Measurements from ENCODE around the gene FADS2. TPM values are rescaled to one million over a fixed set of nuclear protein-coding genes. Genes with fewer than 3 reads are reported as not detected.

The FADS2 gene
- total RNA-seq, 6 experiments from 2014 or later: 56.0 to 105 (median 81.1) TPM

DNA sequence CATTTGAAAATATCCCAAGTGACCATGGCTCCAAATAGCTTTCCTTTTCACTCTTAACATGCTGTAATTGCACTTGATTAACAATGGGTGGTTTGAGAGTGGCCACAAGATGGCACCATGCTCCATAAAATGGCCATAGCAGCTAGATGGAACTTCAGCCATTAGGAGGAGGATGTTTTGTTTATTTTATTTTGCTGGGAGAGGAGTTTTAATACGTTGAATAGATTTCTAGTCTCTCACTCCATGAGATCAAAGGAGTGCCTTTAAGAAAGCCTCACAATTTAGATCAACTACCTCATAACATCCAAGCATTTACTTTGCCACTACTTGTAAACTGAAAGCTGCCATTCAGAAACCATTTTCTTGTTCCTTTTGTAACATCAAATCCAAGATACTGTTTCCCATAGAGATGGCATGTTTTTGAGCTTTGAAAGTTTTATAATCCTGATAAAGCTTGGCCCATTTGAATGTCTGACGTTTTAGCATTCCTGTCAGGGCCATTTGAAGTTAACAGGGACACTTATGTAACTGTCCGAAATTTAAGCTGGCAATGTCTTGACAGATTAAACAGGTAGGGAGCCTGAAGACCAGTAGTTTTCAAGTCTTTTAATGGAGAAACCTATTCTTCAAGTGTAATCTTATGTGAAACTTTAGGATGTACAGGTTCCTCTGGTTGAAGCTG lies 30.7 kb upstream of the FADS2 start:
- Mint-ChIP-seq H3K36me3 (ENCODE audit: low read depth) (peaks cover 5% of the 10 kb centered on the region), H3K27ac (peak overlapping the region; percentile 81), H3K27me3 (ENCODE audit: insufficient read depth) (no peaks in the 10 kb centered on the region), H3K9me3 (no peaks in the 10 kb centered on the region), H3K4me1 (ENCODE audit: low read depth) (peaks cover 45% of the 10 kb centered on the region), H3K4me3 (peak overlapping the region; percentile 43; the same call in 1 of the 2 replicates)
- peak; percentile 77 for DNase-seq
- TF ChIP-seq, protein P1, sequence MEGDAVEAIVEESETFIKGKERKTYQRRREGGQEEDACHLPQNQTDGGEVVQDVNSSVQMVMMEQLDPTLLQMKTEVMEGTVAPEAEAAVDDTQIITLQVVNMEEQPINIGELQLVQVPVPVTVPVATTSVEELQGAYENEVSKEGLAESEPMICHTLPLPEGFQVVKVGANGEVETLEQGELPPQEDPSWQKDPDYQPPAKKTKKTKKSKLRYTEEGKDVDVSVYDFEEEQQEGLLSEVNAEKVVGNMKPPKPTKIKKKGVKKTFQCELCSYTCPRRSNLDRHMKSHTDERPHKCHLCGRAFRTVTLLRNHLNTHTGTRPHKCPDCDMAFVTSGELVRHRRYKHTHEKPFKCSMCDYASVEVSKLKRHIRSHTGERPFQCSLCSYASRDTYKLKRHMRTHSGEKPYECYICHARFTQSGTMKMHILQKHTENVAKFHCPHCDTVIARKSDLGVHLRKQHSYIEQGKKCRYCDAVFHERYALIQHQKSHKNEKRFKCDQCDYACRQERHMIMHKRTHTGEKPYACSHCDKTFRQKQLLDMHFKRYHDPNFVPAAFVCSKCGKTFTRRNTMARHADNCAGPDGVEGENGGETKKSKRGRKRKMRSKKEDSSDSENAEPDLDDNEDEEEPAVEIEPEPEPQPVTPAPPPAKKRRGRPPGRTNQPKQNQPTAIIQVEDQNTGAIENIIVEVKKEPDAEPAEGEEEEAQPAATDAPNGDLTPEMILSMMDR (IDR thresholded peaks at IDR 0.05): peak; percentile 93

DNA sequence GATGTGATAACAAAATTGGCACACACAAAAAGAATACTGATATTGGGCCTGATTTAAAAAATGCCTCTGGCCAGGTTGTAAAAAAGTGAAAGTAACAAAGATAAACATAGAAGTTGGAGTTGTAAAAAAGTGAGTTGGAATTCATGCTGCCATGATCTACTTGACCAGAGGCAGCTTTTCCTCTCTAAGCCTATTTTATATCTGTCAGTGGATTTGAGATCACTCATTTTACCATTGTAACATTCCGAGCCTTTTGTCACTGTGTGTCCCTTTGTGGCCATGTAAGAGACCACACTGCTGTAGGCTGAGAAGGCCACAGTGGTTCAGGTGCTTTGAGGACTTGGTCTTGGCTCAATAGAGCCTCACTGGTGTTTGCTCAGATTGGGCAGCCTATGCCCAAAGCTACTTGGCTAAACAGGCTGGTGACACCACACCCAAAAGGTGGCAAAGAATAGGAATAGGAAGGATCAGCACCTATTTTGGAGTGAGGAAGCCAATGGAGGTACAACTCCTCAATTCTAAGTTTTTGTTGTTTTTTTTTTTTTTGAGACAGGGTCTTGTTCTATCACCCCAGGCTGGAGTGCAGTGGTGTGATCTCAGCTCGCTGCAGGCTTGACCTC lies 28.3 kb upstream of the FADS2 start:
- TF ChIP-seq, protein P1 (IDR thresholded peaks at IDR 0.05): no peak
- no peaks in the 10 kb centered on the region for H3K9me3 Mint-ChIP-seq
- H3K4me3 Mint-ChIP-seq: no peak overlapping the region
- H3K27ac Mint-ChIP-seq: no peak overlapping the region
- H3K27me3 Mint-ChIP-seq (ENCODE audit: insufficient read depth): no peaks in the 10 kb centered on the region
- DNase-seq: no peak
- peaks cover 31% of the 10 kb centered on the region for H3K4me1 Mint-ChIP-seq (ENCODE audit: low read depth)
- H3K36me3 Mint-ChIP-seq (ENCODE audit: low read depth): peaks cover 5% of the 10 kb centered on the region

DNA sequence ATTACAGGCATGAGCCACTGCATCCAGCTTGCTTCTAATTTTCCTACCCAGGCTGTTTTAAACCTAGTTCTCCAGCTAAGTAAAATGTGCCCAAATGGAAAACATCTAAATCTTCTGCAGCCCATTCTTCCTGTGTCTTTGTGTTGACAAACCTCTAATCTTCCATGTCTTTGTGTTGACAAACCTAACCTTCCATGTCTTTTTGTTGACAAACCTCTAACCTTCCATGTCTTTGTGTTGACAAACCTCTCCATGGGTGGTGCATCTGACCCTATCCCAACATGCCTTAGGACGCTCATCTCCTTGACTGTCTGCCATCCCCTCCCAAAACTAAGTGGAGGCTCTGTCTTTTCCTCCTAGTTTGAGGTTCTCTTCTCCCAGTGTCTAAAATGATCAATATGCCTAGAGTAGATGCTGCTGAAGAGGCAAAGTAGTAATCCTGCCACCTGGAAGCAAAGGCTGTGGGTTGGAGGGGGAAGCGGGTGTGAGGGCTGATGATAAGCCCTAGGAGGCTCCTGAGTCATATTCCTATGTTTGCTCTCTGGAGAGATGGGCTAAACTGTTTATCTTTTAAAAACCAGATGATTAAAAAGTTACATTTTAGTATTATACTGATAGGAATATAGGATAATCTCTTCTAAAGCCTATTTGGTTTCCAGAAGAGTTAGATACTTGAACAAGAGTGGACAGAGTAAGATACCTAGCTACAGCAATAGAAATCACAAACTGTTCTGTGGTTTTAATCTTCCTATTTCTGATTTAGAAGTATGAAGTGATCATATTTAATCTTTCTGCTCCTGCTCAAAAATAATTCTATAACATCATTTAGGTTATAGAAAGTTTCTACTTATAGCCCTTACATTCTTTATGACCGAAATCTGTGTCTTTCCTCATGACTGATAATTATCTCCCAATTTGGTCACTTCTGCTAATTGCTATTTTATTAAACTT lies 27.5 kb upstream of the FADS2 start:
- Mint-ChIP-seq H3K4me3 (no peak overlapping the region), H3K27me3 (ENCODE audit: insufficient read depth) (peaks cover 2% of the 10 kb centered on the region; the same call in 1 of the 2 replicates), H3K9me3 (no peaks in the 10 kb centered on the region), H3K27ac (peak overlapping the region; percentile 30; the same call in 1 of the 2 replicates), H3K36me3 (ENCODE audit: low read depth) (peaks cover 5% of the 10 kb centered on the region), H3K4me1 (ENCODE audit: low read depth) (peaks cover 25% of the 10 kb centered on the region)
- TF ChIP-seq, protein P1 (IDR thresholded peaks at IDR 0.05): no peak
- no peak for DNase-seq

DNA sequence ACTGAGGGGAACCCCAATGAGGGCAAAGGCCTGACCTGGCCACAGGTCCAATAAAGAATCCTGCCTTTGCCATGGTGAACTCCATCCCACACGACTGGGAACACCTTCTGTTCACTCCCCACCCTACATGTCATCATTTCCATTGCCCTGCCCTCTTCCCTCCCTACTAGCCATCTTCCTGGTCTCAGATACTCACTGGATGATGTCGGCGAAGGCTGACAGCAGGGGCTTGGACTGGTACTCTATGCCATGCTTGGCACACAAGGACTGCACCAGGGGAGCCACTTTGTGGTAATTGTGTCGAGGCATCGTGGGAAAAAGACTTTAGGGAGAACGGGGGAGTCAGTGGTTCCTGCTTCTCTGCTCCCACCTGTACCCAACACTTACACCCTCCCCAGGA lies 25.5 kb upstream of the FADS2 start:
- Mint-ChIP-seq H3K4me1 (ENCODE audit: low read depth) (peaks cover 10% of the 10 kb centered on the region), H3K27ac (no peak overlapping the region), H3K9me3 (no peaks in the 10 kb centered on the region), H3K27me3 (ENCODE audit: insufficient read depth) (peaks cover 2% of the 10 kb centered on the region), H3K36me3 (ENCODE audit: low read depth) (peaks cover 5% of the 10 kb centered on the region), H3K4me3 (no peak overlapping the region)
- TF ChIP-seq, protein P1 (IDR thresholded peaks at IDR 0.05): no peak
- no peak for DNase-seq

DNA sequence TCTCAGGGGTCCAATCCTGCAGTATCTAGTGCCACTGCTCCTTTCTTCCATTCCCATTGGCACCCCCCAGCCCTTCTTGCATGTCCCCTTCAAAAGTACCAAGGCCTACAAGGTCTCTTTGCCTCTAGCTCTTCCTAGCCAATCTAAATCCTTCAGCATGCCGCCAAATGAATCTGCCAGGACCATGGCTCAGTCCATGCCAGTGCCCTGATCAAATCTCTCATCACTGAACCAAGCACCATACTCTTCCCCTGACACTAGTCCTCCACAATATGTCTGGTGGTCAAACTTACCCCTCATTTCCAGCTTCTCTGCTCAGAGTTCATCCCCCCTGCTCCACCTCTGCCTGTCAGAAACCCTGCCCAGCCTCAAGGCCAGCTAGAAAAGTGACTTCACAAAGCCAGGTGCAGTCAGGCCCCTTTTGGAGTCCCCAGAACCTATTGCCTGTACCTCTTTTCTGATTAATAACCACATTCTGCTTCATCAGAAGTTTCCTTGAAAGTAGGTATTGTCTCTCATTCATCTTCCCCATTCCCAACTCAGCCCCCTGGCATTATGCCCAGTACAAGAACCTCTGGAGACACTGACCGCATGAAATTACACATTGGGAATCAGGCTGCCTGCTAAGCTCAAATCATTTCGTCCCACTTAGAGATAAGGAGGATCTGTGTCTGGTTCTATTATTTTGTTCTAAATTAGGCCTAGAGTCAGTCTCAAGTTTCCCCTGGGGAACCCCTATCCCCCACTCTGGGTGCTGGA lies 24.0 kb upstream of the FADS2 start:
- Mint-ChIP-seq H3K27ac (no peak overlapping the region), H3K4me1 (ENCODE audit: low read depth) (peaks cover 6% of the 10 kb centered on the region), H3K27me3 (ENCODE audit: insufficient read depth) (peaks cover 2% of the 10 kb centered on the region), H3K36me3 (ENCODE audit: low read depth) (peaks cover 5% of the 10 kb centered on the region), H3K9me3 (no peaks in the 10 kb centered on the region), H3K4me3 (no peak overlapping the region)
- TF ChIP-seq, protein P1 (IDR thresholded peaks at IDR 0.05): no peak
- no peak for DNase-seq
